Stimulated activated CD8-positive, alpha-beta memory T cell treated with anti-CD3 and anti-CD28 coated beads, Interleukin-12 subunit alpha, Interleukin-12 subunit beta, amount 100 ng/mL, for 24 hours (primary cell): ENCODE measurements around the gene STX18.
"Not testable (repeated sequence)": the region's sequence is repeated elsewhere in the genome, so short reads cannot be mapped to it uniquely, and the experiment has no call there.

Experiments used
- DNase-seq: peaks from one replicate; pipeline ENCODE4 v3.0.0-alpha.2; 2020; ENCODE audit errors: extremely low read depth

Gene STX18

GRCh38 chr4:4507923-4508322, 33.9 kb downstream of the STX18 start:
- DNase-seq, result no peak

GRCh38 chr4:4507403-4507802, 34.4 kb downstream of the STX18 start:
- no peak for DNase-seq

- DNase-seq, result no peak
These were observed 34.9 kb downstream of the STX18 start for GRCh38 chr4:4506961-4507360.

GRCh38 chr4:4505211-4505610, 36.6 kb downstream of the STX18 start:
- not testable (repeated sequence) for DNase-seq

- no peak for DNase-seq
These were observed 37.1 kb downstream of the STX18 start for GRCh38 chr4:4504783-4505182.

GRCh38 chr4:4502694-4503311, 39.0 kb downstream of the STX18 start:
- DNase-seq, result no peak

GRCh38 chr4:4501679-4502078, 40.2 kb downstream of the STX18 start:
- no peak for DNase-seq

- no peak for DNase-seq
These were observed 42.3 kb downstream of the STX18 start for GRCh38 chr4:4499438-4500123.

GRCh38 chr4:4496592-4497372, 45.1 kb downstream of the STX18 start:
- no peak for DNase-seq

GRCh38 chr4:4494882-4495281, 47.0 kb downstream of the STX18 start:
- DNase-seq, result no peak

- no peak for DNase-seq
These were observed 49.5 kb downstream of the STX18 start for GRCh38 chr4:4492161-4492847.

GRCh38 chr4:4491396-4491893, 50.4 kb downstream of the STX18 start:
- no peak for DNase-seq

GRCh38 chr4:4490816-4491215, 51.0 kb downstream of the STX18 start:
- DNase-seq, result no peak

GRCh38 chr4:4490041-4490440, 51.8 kb downstream of the STX18 start:
- no peak for DNase-seq

- peak; percentile 39 for DNase-seq
These were observed 53.1 kb downstream of the STX18 start for GRCh38 chr4:4488405-4489404.

- DNase-seq, result no peak
These were observed 54.9 kb downstream of the STX18 start for GRCh38 chr4:4486969-4487368.

- no peak for DNase-seq
These were observed 56.0 kb downstream of the STX18 start for GRCh38 chr4:4485806-4486205.

- no peak for DNase-seq
These were observed 60.4 kb downstream of the STX18 start for GRCh38 chr4:4481399-4481994.

GRCh38 chr4:4480685-4481398, 61.0 kb downstream of the STX18 start:
- no peak for DNase-seq

- DNase-seq, result no peak
These were observed 61.6 kb downstream of the STX18 start for GRCh38 chr4:4480205-4480604.
